Measurements from ENCODE around the gene RAB10.

GRCh38 chr2:26164641-26165211, 130.8 kb downstream of the RAB10 start:
- TF ChIP-seq POLR2A (IDR thresholded peaks at IDR 0.05) = no peak
- TF ChIP-seq, protein P1, sequence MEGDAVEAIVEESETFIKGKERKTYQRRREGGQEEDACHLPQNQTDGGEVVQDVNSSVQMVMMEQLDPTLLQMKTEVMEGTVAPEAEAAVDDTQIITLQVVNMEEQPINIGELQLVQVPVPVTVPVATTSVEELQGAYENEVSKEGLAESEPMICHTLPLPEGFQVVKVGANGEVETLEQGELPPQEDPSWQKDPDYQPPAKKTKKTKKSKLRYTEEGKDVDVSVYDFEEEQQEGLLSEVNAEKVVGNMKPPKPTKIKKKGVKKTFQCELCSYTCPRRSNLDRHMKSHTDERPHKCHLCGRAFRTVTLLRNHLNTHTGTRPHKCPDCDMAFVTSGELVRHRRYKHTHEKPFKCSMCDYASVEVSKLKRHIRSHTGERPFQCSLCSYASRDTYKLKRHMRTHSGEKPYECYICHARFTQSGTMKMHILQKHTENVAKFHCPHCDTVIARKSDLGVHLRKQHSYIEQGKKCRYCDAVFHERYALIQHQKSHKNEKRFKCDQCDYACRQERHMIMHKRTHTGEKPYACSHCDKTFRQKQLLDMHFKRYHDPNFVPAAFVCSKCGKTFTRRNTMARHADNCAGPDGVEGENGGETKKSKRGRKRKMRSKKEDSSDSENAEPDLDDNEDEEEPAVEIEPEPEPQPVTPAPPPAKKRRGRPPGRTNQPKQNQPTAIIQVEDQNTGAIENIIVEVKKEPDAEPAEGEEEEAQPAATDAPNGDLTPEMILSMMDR (IDR thresholded peaks at IDR 0.05) = no peak

Measured in thyroid gland (tissue), 4 donors.